Panc1 (cell line): ENCODE measurements around the gene SERPINA9. TPM values are rescaled to one million over a fixed set of nuclear protein-coding genes. Genes with fewer than 3 reads are reported as not detected.

Experiments used
- ATAC-seq: fragments of 200-7000 bp; cut with Tn5 transposase; 2 replicates; pipeline ENCODE4 v1.9.1; 2020; ENCODE audit warnings: mild to moderate bottlenecking, moderate library complexity
- BruUV-seq: library from RNA; stranded (reverse); fragments of 400-500 nt; replicated peaks from 2 replicates; lab custom pipeline; 2021; lab: Mats Ljungman, UMichigan
- CTCF ChIA-PET: fragments of 300-600 bp; sonication (Branson Sonifier 250); formaldehyde crosslinking; loops from one replicate; lab custom pipeline; 2022; ENCODE audit warnings: antibody characterized with exemption; lab: Charles Lee
- POLR2A ChIA-PET: fragments of 300-600 bp; sonication (Branson Sonifier 250); formaldehyde crosslinking; loops from one replicate; lab custom pipeline; 2022; ENCODE audit warnings: antibody characterized with exemption; lab: Charles Lee
- DNase-seq: peaks from one replicate; pipeline ENCODE4 v3.0.0-alpha.2; 2010; ENCODE audit warnings: low read depth, low spot score
- H3K27ac ChIP-seq: 2 replicates; pipeline ENCODE4 v1.5.1; 2011; ENCODE audit warnings: mild to moderate bottlenecking, low read length, inconsistent platforms
- H3K27me3 ChIP-seq: fragments of 200-500 bp; sonication (Bioruptor generic); 2 replicates; pipeline ENCODE4 v1.6.0; 2014; ENCODE audit warnings: low read length, inconsistent platforms; ENCODE audit not compliant: control insufficient read depth, insufficient read depth
- H3K36me3 ChIP-seq: fragments of 200-500 bp; sonication (Bioruptor generic); 2 replicates; pipeline ENCODE4 v1.5.1; 2014; ENCODE audit warnings: inconsistent platforms, mild to moderate bottlenecking, low read length, moderate library complexity; ENCODE audit not compliant: control insufficient read depth, insufficient read depth
- H3K4me1 ChIP-seq: 2 replicates; pipeline ENCODE4 v1.5.1; 2011; ENCODE audit warnings: inconsistent platforms, mild to moderate bottlenecking, low read length, moderate library complexity; ENCODE audit not compliant: control insufficient read depth, insufficient read depth
- H3K4me3 ChIP-seq, 2 experiments: 2 replicates each; pipeline ENCODE4 v1.5.1; 2011 to 2012; ENCODE audit warnings: low read depth in 2 of 2, low read length in 2 of 2, mild to moderate bottlenecking in 2 of 2, inconsistent platforms in 1 of 2, moderate library complexity in 1 of 2
- H3K9me3 ChIP-seq: fragments of 200-500 bp; sonication (Bioruptor generic); 2 replicates; pipeline ENCODE4 v1.5.1; 2014; ENCODE audit warnings: low read depth, mild to moderate bottlenecking, inconsistent platforms, low read length, moderate library complexity; ENCODE audit not compliant: control insufficient read depth, insufficient read depth
- CTCF ChIP-seq: fragments of 450-650 bp; IDR thresholded peaks from 2 replicates; pipeline ENCODE4 v1.5.1; 2017; ENCODE audit warnings: mild to moderate bottlenecking
- POLR2AphosphoS5 ChIP-seq: IDR thresholded peaks from 2 replicates; pipeline ENCODE4 v1.6.1; 2012; ENCODE audit warnings: mild to moderate bottlenecking, low read depth, low read length, moderate library complexity
- REST ChIP-seq, 2 experiments: IDR thresholded peaks; 2 replicates each; pipeline ENCODE4 v1.6.1; 2011 to 2012; ENCODE audit warnings: low read depth in 2 of 2, control low read depth in 1 of 2, low read length in 1 of 2, mild to moderate bottlenecking in 1 of 2, moderate library complexity in 1 of 2; ENCODE audit not compliant: insufficient read depth in 1 of 2
- SIN3A ChIP-seq: IDR thresholded peaks from 2 replicates; pipeline ENCODE4 v1.6.1; 2012; ENCODE audit warnings: low read depth, mild to moderate bottlenecking, low read length, moderate library complexity, borderline replicate concordance; ENCODE audit not compliant: insufficient read depth
- TCF7L2 ChIP-seq: IDR thresholded peaks from 2 replicates; pipeline ENCODE4 v1.6.1; 2011; ENCODE audit warnings: mild to moderate bottlenecking, low read depth, low read length, inconsistent platforms
- in situ Hi-C: cut with HindIII; loops from 2 replicates; pipeline ENCODE4 v1.10.0; 2016; ENCODE audit warnings: low sequenced_read_pairs, low pct_unique_long_range_greater_than_20kb
- intact Hi-C: fragments of 100-400 bp; cut with micrococcal nuclease; formaldehyde crosslinking; loops from one replicate; pipeline ENCODE4 v1.10.0; 2022; ENCODE audit not compliant: unreplicated experiment
- total RNA-seq: library from RNA; stranded (reverse); gene quantifications from one replicate; pipeline ENCODE4 v1.2.1, GENCODE V29; 2021; ENCODE audit not compliant: unreplicated experiment

Gene SERPINA9
- total RNA-seq, 1 experiment from 2014 or later: not detected

GRCh38 chr14:94455928-94456327 lies 20.1 kb downstream of the SERPINA9 start:
- ChIA-PET CTCF (no interaction called here), POLR2A (no interaction called here)
- intact Hi-C loops: no loop called here
- TF ChIP-seq TCF7L2 (no peak), CTCF (no peak), POLR2AphosphoS5 (no peak), REST (IDR thresholded peaks at IDR 0.05; ENCODE audit: insufficient read depth in 1 of 2, low read depth in 2 of 2, low read length in 1 of 2) (no peak), SIN3A (no peak)
- Histone ChIP-seq H3K27ac (no peak overlapping the region), H3K9me3 (no peaks in the 10 kb centered on the region), H3K4me1 (no peaks in the 10 kb centered on the region), H3K36me3 (no peaks in the 10 kb centered on the region), H3K27me3 (no peaks in the 10 kb centered on the region), H3K4me3 (no peak overlapping the region)
- DNase-seq: no peak
- BruUV-seq: no TSS peak
- no peak for ATAC-seq
- in situ Hi-C loops: no loop called here

DNA sequence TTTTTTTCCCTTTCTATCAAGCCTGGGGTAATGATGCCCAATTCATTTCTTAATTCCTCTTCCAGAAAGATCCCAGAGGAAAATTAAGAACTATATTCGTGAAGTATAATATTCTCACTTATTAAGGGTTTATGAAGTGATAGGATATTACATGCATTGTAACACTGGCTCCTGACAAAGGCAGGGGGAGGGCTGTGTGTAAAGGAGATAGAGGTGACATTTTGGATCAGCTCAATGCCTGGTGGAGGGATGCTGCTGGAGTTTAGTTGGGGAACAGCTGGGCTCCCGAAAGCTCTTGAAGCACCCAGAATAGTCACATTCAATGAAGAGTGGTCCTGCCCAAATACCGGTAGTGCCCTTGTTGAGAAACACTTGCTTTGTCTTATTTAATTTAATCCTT lies 24.2 kb downstream of the SERPINA9 start:
- intact Hi-C loops (no loop called here), in situ Hi-C loops (no loop called here)
- Histone ChIP-seq H3K9me3 (no peaks in the 10 kb centered on the region), H3K4me3 (no peak overlapping the region), H3K27ac (no peak overlapping the region), H3K36me3 (no peaks in the 10 kb centered on the region), H3K27me3 (no peaks in the 10 kb centered on the region; the same call in 1 of the 2 replicates), H3K4me1 (no peaks in the 10 kb centered on the region)
- BruUV-seq: no TSS peak
- no peak for TF ChIP-seq REST (IDR thresholded peaks at IDR 0.05; ENCODE audit: insufficient read depth in 1 of 2, low read depth in 2 of 2, low read length in 1 of 2)
- no peak for TF ChIP-seq TCF7L2
- TF ChIP-seq POLR2AphosphoS5: no peak
- no peak for TF ChIP-seq CTCF
- no peak for TF ChIP-seq SIN3A
- ATAC-seq (no peak), DNase-seq (no peak)
- CTCF ChIA-PET: no interaction called here
- POLR2A ChIA-PET: interaction anchor here (0.5 kb wide), 1 partner anchor 1261 kb away, joined by 7 read pairs; no protein-coding TSS in a partner anchor
